PC-3 (cell line): ENCODE results near the gene PALD1. TPM values are rescaled to one million over a fixed set of nuclear protein-coding genes. Genes with fewer than 3 reads are reported as not detected.

ENCODE experiments used
- ATAC-seq: fragments of 200-7000 bp; cut with Tn5 transposase; 2 replicates; pipeline ENCODE4 v1.9.1; 2020; ENCODE audit warnings: mild to moderate bottlenecking, moderate library complexity
- BruUV-seq: library from RNA; stranded (reverse); fragments of 400-500 nt; replicated peaks from 2 replicates; lab custom pipeline; 2021; lab: Mats Ljungman, UMichigan
- CTCF ChIA-PET: fragments of 300-600 bp; sonication (Branson Sonifier 250); formaldehyde crosslinking; loops from one replicate; lab custom pipeline; 2022; ENCODE audit warnings: antibody characterized with exemption; lab: Charles Lee
- POLR2A ChIA-PET: fragments of 300-600 bp; sonication (Branson Sonifier 250); formaldehyde crosslinking; loops from one replicate; lab custom pipeline; 2022; ENCODE audit warnings: antibody characterized with exemption; ENCODE audit not compliant: unreplicated experiment; lab: Charles Lee
- DNase-seq: peaks from one replicate; pipeline ENCODE4 v3.0.0-alpha.2; 2015
- H2AFZ ChIP-seq: fragments of 300-600 bp; sonication (generic); 2 replicates; pipeline ENCODE4 v1.6.0; 2016; ENCODE audit warnings: antibody characterized with exemption, low read length
- H3F3A ChIP-seq: fragments of 300-600 bp; sonication (generic); one replicate; pipeline ENCODE4 v1.6.0; 2017; ENCODE audit warnings: antibody characterized with exemption, low read length, control low read depth, mild to moderate bottlenecking; ENCODE audit not compliant: unreplicated experiment
- H3K27ac ChIP-seq: fragments of 300-600 bp; sonication (generic); 2 replicates; pipeline ENCODE4 v1.5.1; 2016; ENCODE audit warnings: mild to moderate bottlenecking, low read length
- H3K27me3 ChIP-seq: fragments of 300-600 bp; sonication (generic); 2 replicates; pipeline ENCODE4 v1.6.1; 2016; ENCODE audit warnings: low read length, mixed read lengths
- H3K36me3 ChIP-seq: fragments of 300-600 bp; sonication (generic); 2 replicates; pipeline ENCODE4 v1.6.1; 2016; ENCODE audit warnings: low read depth, mixed run types, low read length, mixed read lengths
- H3K4me1 ChIP-seq: fragments of 300-600 bp; sonication (generic); 2 replicates; pipeline ENCODE4 v1.5.1; 2016; ENCODE audit warnings: low read length; ENCODE audit not compliant: insufficient read depth
- H3K4me2 ChIP-seq: fragments of 300-600 bp; sonication (generic); 2 replicates; pipeline ENCODE4 v1.6.0; 2016; ENCODE audit warnings: low read length
- H3K4me3 ChIP-seq: fragments of 300-600 bp; sonication (generic); 2 replicates; pipeline ENCODE4 v1.5.1; 2016; ENCODE audit warnings: mild to moderate bottlenecking, low read length, mixed read lengths
- H3K79me2 ChIP-seq: fragments of 300-600 bp; sonication (generic); 2 replicates; pipeline ENCODE4 v1.6.1; 2017; ENCODE audit warnings: low read length, mixed read lengths
- H3K9ac ChIP-seq: fragments of 300-600 bp; sonication (generic); 2 replicates; pipeline ENCODE4 v1.6.0; 2016; ENCODE audit warnings: mild to moderate bottlenecking, low read length
- H3K9me2 ChIP-seq: fragments of 300-600 bp; sonication (generic); replicated peaks from 2 replicates; pipeline ENCODE4 v1.6.1; 2016; ENCODE audit warnings: mixed run types, low read length, mixed read lengths
- H3K9me3 ChIP-seq: fragments of 300-600 bp; sonication (generic); 2 replicates; pipeline ENCODE4 v1.6.1; 2016; ENCODE audit warnings: low read length, mixed read lengths
- H4K20me1 ChIP-seq: fragments of 300-600 bp; sonication (generic); 2 replicates; pipeline ENCODE4 v1.6.1; 2016; ENCODE audit warnings: low read length, mixed read lengths
- EZH2 ChIP-seq: fragments of 300-600 bp; sonication (generic); IDR thresholded peaks from one replicate; pipeline ENCODE4 v1.6.1; 2017; ENCODE audit warnings: antibody characterized with exemption, mild to moderate bottlenecking, low read length; ENCODE audit not compliant: unreplicated experiment
- EZH2phosphoT487 ChIP-seq: fragments of 300-600 bp; sonication (generic); IDR thresholded peaks from 2 replicates; pipeline ENCODE4 v1.6.1; 2018; ENCODE audit warnings: mild to moderate bottlenecking, antibody characterized with exemption, low read length, borderline replicate concordance
- intact Hi-C: fragments of 100-400 bp; cut with micrococcal nuclease; formaldehyde crosslinking; loops from 2 replicates; pipeline ENCODE4 v1.9.0; 2023
- total RNA-seq: library from RNA; depleted of rRNA; stranded (reverse); fragments of >200 nt; gene quantifications from 2 replicates; pipeline ENCODE4 v1.2.3, GENCODE V29; 2014
- TF ChIP-seq, protein P1 (sequence below): fragments of 300-600 bp; sonication (generic); conservative IDR thresholded peaks from 2 replicates; pipeline ENCODE4 v1.5.1; 2017; ENCODE audit warnings: antibody characterized with exemption, low read depth, mild to moderate bottlenecking, low read length

The PALD1 gene
- total RNA-seq, 1 experiment from 2014 or later: 0.80 TPM

DNA sequence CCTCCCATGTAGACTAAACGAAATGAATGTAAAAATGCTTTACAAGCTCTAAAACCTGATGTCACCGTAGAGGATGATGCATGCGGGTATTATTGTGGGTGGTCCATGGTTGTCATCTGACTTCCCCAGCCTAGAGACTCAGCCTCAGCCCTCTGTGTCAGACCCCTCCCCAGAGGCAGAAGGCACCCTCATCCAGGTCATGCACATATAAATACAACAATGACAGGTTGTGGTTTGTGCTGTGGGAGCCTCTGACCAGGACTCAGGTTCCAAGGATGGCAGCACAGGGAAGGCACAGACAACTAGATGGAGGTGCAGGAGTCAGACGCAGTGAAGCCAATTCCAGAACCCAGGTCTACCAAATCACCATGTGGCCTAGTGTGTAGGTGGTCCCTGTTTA lies 33.8 kb upstream of the PALD1 start:
- no peaks in the 10 kb centered on the region for H3K9me2 ChIP-seq
- H3K79me2 ChIP-seq: no peaks in the 10 kb centered on the region
- no peak for DNase-seq
- no peaks in the 10 kb centered on the region for H4K20me1 ChIP-seq
- H2AFZ ChIP-seq: no peak overlapping the region
- H3K4me3 ChIP-seq: no peak overlapping the region
- H3K27me3 ChIP-seq: no peaks in the 10 kb centered on the region
- no peak for TF ChIP-seq EZH2phosphoT487
- TF ChIP-seq, protein P1, sequence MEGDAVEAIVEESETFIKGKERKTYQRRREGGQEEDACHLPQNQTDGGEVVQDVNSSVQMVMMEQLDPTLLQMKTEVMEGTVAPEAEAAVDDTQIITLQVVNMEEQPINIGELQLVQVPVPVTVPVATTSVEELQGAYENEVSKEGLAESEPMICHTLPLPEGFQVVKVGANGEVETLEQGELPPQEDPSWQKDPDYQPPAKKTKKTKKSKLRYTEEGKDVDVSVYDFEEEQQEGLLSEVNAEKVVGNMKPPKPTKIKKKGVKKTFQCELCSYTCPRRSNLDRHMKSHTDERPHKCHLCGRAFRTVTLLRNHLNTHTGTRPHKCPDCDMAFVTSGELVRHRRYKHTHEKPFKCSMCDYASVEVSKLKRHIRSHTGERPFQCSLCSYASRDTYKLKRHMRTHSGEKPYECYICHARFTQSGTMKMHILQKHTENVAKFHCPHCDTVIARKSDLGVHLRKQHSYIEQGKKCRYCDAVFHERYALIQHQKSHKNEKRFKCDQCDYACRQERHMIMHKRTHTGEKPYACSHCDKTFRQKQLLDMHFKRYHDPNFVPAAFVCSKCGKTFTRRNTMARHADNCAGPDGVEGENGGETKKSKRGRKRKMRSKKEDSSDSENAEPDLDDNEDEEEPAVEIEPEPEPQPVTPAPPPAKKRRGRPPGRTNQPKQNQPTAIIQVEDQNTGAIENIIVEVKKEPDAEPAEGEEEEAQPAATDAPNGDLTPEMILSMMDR: no peak
- no peak for TF ChIP-seq EZH2
- no peaks in the 10 kb centered on the region for H3K4me1 ChIP-seq
- H3F3A ChIP-seq: no peaks in the 10 kb centered on the region
- CTCF ChIA-PET: no interaction called here
- no peak overlapping the region for H3K4me2 ChIP-seq
- intact Hi-C loops: no loop called here
- H3K9me3 ChIP-seq: no peaks in the 10 kb centered on the region
- no peak overlapping the region for H3K9ac ChIP-seq
- no peaks in the 10 kb centered on the region for H3K36me3 ChIP-seq
- H3K27ac ChIP-seq: no peak overlapping the region
- POLR2A ChIA-PET: interaction anchor here (0.7 kb wide), 1 partner anchor 275 kb away, joined by 3 read pairs; the partner anchor contains the start of gene SAR1A
- no TSS peak for BruUV-seq
- no peak for ATAC-seq

DNA sequence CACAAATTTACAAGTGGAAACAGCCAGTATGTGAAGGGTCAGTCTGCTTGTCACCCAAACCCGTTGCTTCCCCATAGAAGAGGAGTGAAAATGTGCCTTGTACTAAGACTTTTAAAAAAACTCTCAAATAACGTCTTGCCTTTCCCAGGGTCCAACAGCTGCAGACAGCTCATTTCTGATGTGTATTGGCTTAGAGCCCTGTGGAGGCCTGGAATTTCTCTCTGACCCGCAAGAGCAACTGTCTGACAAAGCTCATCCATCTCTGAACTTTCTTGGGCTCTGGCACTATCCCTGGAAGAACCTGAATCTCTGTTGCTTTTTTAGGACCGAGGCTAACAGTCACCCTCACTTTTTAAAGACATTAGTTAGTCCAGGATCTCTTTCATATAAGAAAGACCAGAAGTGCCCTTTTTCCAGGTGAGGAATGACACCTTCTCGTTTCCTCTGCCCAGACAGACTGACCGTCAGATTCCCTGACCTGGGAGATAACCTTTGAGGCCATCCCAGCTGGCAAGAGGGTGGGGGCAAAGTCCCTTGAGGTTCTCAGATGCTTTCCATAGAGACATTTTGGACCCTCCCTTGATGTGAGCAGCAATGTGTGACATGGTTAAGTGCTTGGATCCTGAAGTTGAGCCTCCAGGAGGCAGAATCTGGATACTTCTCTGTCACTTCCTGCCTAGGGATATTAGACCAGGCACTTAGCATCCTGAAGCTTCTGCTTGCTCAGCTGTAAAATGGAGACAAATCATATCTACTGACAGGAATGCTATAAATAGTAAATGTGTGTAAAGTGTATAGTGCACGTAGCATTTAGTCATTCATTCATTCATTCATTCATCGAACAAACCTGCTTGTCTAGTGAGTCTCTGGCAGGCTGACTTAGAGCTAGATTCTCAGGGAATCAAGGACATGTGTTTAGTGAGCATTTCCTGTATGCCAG lies 32.6 kb upstream of the PALD1 start:
- BruUV-seq: no TSS peak
- TF ChIP-seq, protein P1: no peak
- H4K20me1 ChIP-seq: no peaks in the 10 kb centered on the region
- no peaks in the 10 kb centered on the region for H3K79me2 ChIP-seq
- H3K27ac ChIP-seq: no peak overlapping the region
- H2AFZ ChIP-seq: no peak overlapping the region
- DNase-seq (no peak), ATAC-seq (no peak)
- no peaks in the 10 kb centered on the region for H3K4me1 ChIP-seq
- CTCF ChIA-PET: no interaction called here
- H3K27me3 ChIP-seq: no peaks in the 10 kb centered on the region
- intact Hi-C loops: no loop called here
- no peak overlapping the region for H3K4me3 ChIP-seq
- H3K4me2 ChIP-seq: no peak overlapping the region
- no peak overlapping the region for H3K9ac ChIP-seq
- H3F3A ChIP-seq: no peaks in the 10 kb centered on the region
- no peaks in the 10 kb centered on the region for H3K9me3 ChIP-seq
- H3K36me3 ChIP-seq: no peaks in the 10 kb centered on the region
- POLR2A ChIA-PET: no interaction called here
- no peaks in the 10 kb centered on the region for H3K9me2 ChIP-seq

DNA sequence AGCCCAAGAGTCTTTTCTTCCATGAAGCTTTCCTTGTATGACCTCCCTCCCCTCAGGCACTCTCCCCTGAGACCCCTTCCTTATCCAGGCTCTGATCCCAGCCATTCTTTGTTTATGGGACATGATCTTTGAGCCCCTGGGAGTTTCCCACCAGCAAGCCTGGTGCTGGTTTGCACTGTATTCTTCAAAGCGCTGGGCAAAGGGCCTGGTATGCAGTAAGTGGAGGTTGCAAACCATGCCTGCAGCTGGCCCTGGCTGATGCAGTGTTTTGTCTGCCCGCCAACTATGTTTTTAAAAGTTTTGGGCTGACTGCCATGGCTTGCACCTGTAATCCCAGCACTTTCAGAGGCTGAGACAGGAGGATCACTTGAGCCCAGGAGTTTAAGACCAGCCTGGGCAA lies 30.3 kb upstream of the PALD1 start:
- no peaks in the 10 kb centered on the region for H4K20me1 ChIP-seq
- H3K9ac ChIP-seq: no peak overlapping the region
- no peaks in the 10 kb centered on the region for H3K36me3 ChIP-seq
- no peak overlapping the region for H3K4me2 ChIP-seq
- H3K9me3 ChIP-seq: no peaks in the 10 kb centered on the region
- DNase-seq (no peak), ATAC-seq (no peak)
- ChIA-PET CTCF (interaction anchor here (0.6 kb wide), 1 partner anchor 261 kb away, joined by 3 read pairs; no protein-coding TSS in a partner anchor), POLR2A (no interaction called here)
- H3K27me3 ChIP-seq: no peaks in the 10 kb centered on the region
- no peaks in the 10 kb centered on the region for H3K79me2 ChIP-seq
- H3F3A ChIP-seq: no peaks in the 10 kb centered on the region
- H3K4me1 ChIP-seq: no peaks in the 10 kb centered on the region
- no TSS peak for BruUV-seq
- no peaks in the 10 kb centered on the region for H3K9me2 ChIP-seq
- no peak overlapping the region for H3K27ac ChIP-seq
- H3K4me3 ChIP-seq: no peak overlapping the region
- no peak overlapping the region for H2AFZ ChIP-seq
- intact Hi-C loops: no loop called here
- TF ChIP-seq EZH2: no peak
- no peak for TF ChIP-seq EZH2phosphoT487
- TF ChIP-seq, protein P1: no peak
